IMR-90 (cell line): ENCODE data around the gene SURF1. TPM values are rescaled to one million over a fixed set of nuclear protein-coding genes. Genes with fewer than 3 reads are reported as not detected.

ENCODE experiments used
- ATAC-seq: fragments of 200-7000 bp; cut with Tn5 transposase; 2 replicates; pipeline ENCODE4 v1.9.1; 2020; ENCODE audit warnings: low read depth, mild to moderate bottlenecking, moderate library complexity
- BruUV-seq: library from RNA; stranded (reverse); fragments of 400-500 nt; replicated peaks from 2 replicates; lab custom pipeline; 2021; lab: Mats Ljungman, UMichigan
- CTCF ChIA-PET: fragments of 300-600 bp; formaldehyde crosslinking; extraction: SDS; loops from one replicate; lab custom pipeline; 2021; ENCODE audit warnings: antibody characterized with exemption; lab: Yijun Ruan, JAX
- POLR2A ChIA-PET: fragments of 300-600 bp; sonication (Branson Sonifier 250); formaldehyde crosslinking; loops from one replicate; lab custom pipeline; 2022; ENCODE audit warnings: antibody characterized with exemption; ENCODE audit not compliant: unreplicated experiment; lab: Charles Lee
- DNase-seq: peaks from one replicate; pipeline ENCODE4 v3.0.0; 2013
- H2AFZ ChIP-seq: replicated peaks from 2 replicates; pipeline ENCODE3; 2013; ENCODE audit warnings: low read length, mild to moderate bottlenecking; ENCODE audit not compliant: poor library complexity
- H2AK5ac ChIP-seq: 2 replicates; pipeline ENCODE4 v1.6.1; 2013; ENCODE audit warnings: low read depth, low read length, inconsistent platforms
- H2AK9ac ChIP-seq: replicated peaks from 2 replicates; pipeline ENCODE3; 2013; ENCODE audit warnings: mild to moderate bottlenecking, low read depth, low read length, moderate library complexity; ENCODE audit not compliant: poor library complexity
- H2BK120ac ChIP-seq: 2 replicates; pipeline ENCODE4 v1.6.1; 2013; ENCODE audit warnings: low read depth, low read length, inconsistent platforms
- H2BK15ac ChIP-seq: 3 replicates; pipeline ENCODE4 v1.6.1; 2013; ENCODE audit warnings: low read depth, low read length, inconsistent platforms
- H2BK20ac ChIP-seq: 2 replicates; pipeline ENCODE4 v1.6.1; 2013; ENCODE audit warnings: low read depth, mild to moderate bottlenecking, inconsistent platforms, low read length, moderate library complexity
- H2BK5ac ChIP-seq: 2 replicates; pipeline ENCODE4 v1.6.1; 2013; ENCODE audit warnings: mild to moderate bottlenecking, low read depth, low read length, inconsistent platforms; ENCODE audit not compliant: poor library complexity, severe bottlenecking
- H3K14ac ChIP-seq: replicated peaks from 2 replicates; pipeline ENCODE4 v1.6.1; 2013; ENCODE audit warnings: low read depth, low read length, inconsistent platforms
- H3K18ac ChIP-seq: 2 replicates; pipeline ENCODE4 v1.6.1; 2013; ENCODE audit warnings: low read depth, low read length, control low read depth
- H3K23ac ChIP-seq: 2 replicates; pipeline ENCODE4 v1.6.1; 2013; ENCODE audit warnings: low read depth, low read length, inconsistent platforms
- H3K27ac ChIP-seq: 2 replicates; pipeline ENCODE4 v1.5.1; 2013; ENCODE audit warnings: mild to moderate bottlenecking, control low read depth, low read length; ENCODE audit not compliant: insufficient read depth
- H3K27me3 ChIP-seq: 2 replicates; pipeline ENCODE4 v1.6.1; 2013; ENCODE audit warnings: low read length; ENCODE audit not compliant: control insufficient read depth, insufficient read depth
- H3K36me3 ChIP-seq: 2 replicates; pipeline ENCODE4 v1.6.1; 2013; ENCODE audit warnings: low read length, mixed read lengths; ENCODE audit not compliant: control insufficient read depth, insufficient read depth
- H3K4ac ChIP-seq: 2 replicates; pipeline ENCODE4 v1.6.1; 2013; ENCODE audit warnings: low read depth, low read length, inconsistent platforms
- H3K4me1 ChIP-seq: 2 replicates; pipeline ENCODE4 v1.6.1; 2013; ENCODE audit warnings: low read length, mixed read lengths; ENCODE audit not compliant: control insufficient read depth, insufficient read depth
- H3K4me2 ChIP-seq: 2 replicates; pipeline ENCODE4 v1.6.1; 2013; ENCODE audit warnings: low read depth, mild to moderate bottlenecking, control low read depth, low read length, moderate library complexity
- H3K4me3 ChIP-seq: 2 replicates; pipeline ENCODE4 v1.5.1; 2013; ENCODE audit warnings: low read depth, mild to moderate bottlenecking, control low read depth, low read length, moderate library complexity; ENCODE audit not compliant: insufficient read depth
- H3K56ac ChIP-seq: 2 replicates; pipeline ENCODE4 v1.6.1; 2013; ENCODE audit warnings: low read length, inconsistent platforms; ENCODE audit not compliant: insufficient read depth; ENCODE audit errors: extremely low read depth
- H3K79me1 ChIP-seq, 2 experiments: 2 replicates each; pipeline ENCODE4 v1.6.1; 2013; ENCODE audit warnings: low read length in 2 of 2, inconsistent platforms in 1 of 2, low read depth in 1 of 2
- H3K9ac ChIP-seq: 2 replicates; pipeline ENCODE4 v1.6.1; 2013; ENCODE audit warnings: low read depth, low read length, control low read depth
- H3K9me1 ChIP-seq: 2 replicates; pipeline ENCODE4 v1.6.1; 2013; ENCODE audit warnings: low read length, inconsistent platforms; ENCODE audit not compliant: insufficient read depth
- H3K9me3 ChIP-seq: 2 replicates; pipeline ENCODE4 v1.6.1; 2013; ENCODE audit warnings: low read length; ENCODE audit not compliant: control insufficient read depth, insufficient read depth
- H4K20me1 ChIP-seq: 2 replicates; pipeline ENCODE4 v1.6.1; 2013; ENCODE audit warnings: low read length, inconsistent platforms; ENCODE audit not compliant: insufficient read depth
- H4K5ac ChIP-seq: 2 replicates; pipeline ENCODE4 v1.6.1; 2013; ENCODE audit warnings: mild to moderate bottlenecking, low read depth, low read length, control low read depth
- H4K8ac ChIP-seq, 2 experiments: 2 replicates each; pipeline ENCODE4 v1.6.1; 2013; ENCODE audit warnings: low read depth in 2 of 2, low read length in 2 of 2, control low read depth in 1 of 2, inconsistent platforms in 1 of 2
- H4K91ac ChIP-seq: 2 replicates; pipeline ENCODE4 v1.6.1; 2013; ENCODE audit warnings: low read depth, low read length, inconsistent platforms; ENCODE audit not compliant: insufficient read depth
- BHLHE40 ChIP-seq: fragments of 150-350 bp; IDR thresholded peaks from 2 replicates; pipeline ENCODE4 v1.6.1; 2016; ENCODE audit warnings: mild to moderate bottlenecking, low read depth, low read length
- CEBPB ChIP-seq: IDR thresholded peaks from 2 replicates; pipeline ENCODE4 v1.6.1; 2012; ENCODE audit warnings: low read depth, low read length, improper control_type of control experiment
- CHD1 ChIP-seq: IDR thresholded peaks from 2 replicates; pipeline ENCODE4 v1.6.1; 2012; ENCODE audit warnings: low read depth, low read length, improper control_type of control experiment
- CTCF ChIP-seq: conservative IDR thresholded peaks from 2 replicates; pipeline ENCODE4 v1.5.1; 2012; ENCODE audit warnings: mild to moderate bottlenecking, low read depth, low read length, improper control_type of control experiment
- ELK1 ChIP-seq: fragments of 150-350 bp; IDR thresholded peaks from 2 replicates; pipeline ENCODE4 v1.6.1; 2016; ENCODE audit warnings: low read depth, mild to moderate bottlenecking, low read length, moderate library complexity, borderline replicate concordance
- FOS ChIP-seq: fragments of 150-350 bp; IDR thresholded peaks from 2 replicates; pipeline ENCODE4 v1.6.1; 2016; ENCODE audit warnings: low read depth, low read length
- MAFK ChIP-seq: IDR thresholded peaks from 2 replicates; pipeline ENCODE4 v1.6.1; 2012; ENCODE audit warnings: low read depth, low read length, improper control_type of control experiment
- MAZ ChIP-seq: IDR thresholded peaks from 2 replicates; pipeline ENCODE4 v1.6.1; 2012; ENCODE audit warnings: low read depth, mild to moderate bottlenecking, low read length, improper control_type of control experiment, moderate library complexity, borderline replicate concordance
- MXI1 ChIP-seq: IDR thresholded peaks from 2 replicates; pipeline ENCODE4 v1.6.1; 2012; ENCODE audit warnings: low read depth, mild to moderate bottlenecking, low read length, moderate library complexity, borderline replicate concordance
- NFE2L2 ChIP-seq: fragments of 150-350 bp; IDR thresholded peaks from 2 replicates; pipeline ENCODE4 v1.6.1; 2016; ENCODE audit warnings: low read depth, mild to moderate bottlenecking, low read length
- POLR2A ChIP-seq: IDR thresholded peaks from 2 replicates; pipeline ENCODE4 v1.6.1; 2012; ENCODE audit warnings: mild to moderate bottlenecking, low read depth, low read length
- RCOR1 ChIP-seq: IDR thresholded peaks from 2 replicates; pipeline ENCODE4 v1.6.1; 2012; ENCODE audit warnings: mild to moderate bottlenecking, low read length, improper control_type of control experiment; ENCODE audit not compliant: insufficient replicate concordance
- RFX5 ChIP-seq: IDR thresholded peaks from 2 replicates; pipeline ENCODE4 v1.8.0; 2012; ENCODE audit warnings: low read depth, mild to moderate bottlenecking, low read length, moderate library complexity
- SMC3 ChIP-seq: fragments of 150-350 bp; IDR thresholded peaks from 2 replicates; pipeline ENCODE4 v1.6.1; 2016; ENCODE audit warnings: low read depth, mild to moderate bottlenecking, antibody characterized with exemption, low read length, moderate library complexity
- USF2 ChIP-seq: fragments of 150-350 bp; IDR thresholded peaks from 2 replicates; pipeline ENCODE4 v1.6.1; 2017; ENCODE audit warnings: mild to moderate bottlenecking, antibody characterized with exemption, low read length, low read depth
- WGBS, 2 experiments: methylation state at CpG; one replicate each; pipeline versions ENCODE4 v1.1.5 to v1.1.7; 2013; ENCODE audit warnings: missing lambda C conversion rate in 2 of 2; ENCODE audit not compliant: insufficient read length in 1 of 2; ENCODE audit errors: extremely low coverage in 2 of 2; 5-methylcytosine and 5-hydroxymethylcytosine counted together
- dilution Hi-C: fragments of 300-500 bp; cut with HindIII; formaldehyde crosslinking; loops from one replicate; pipeline ENCODE4 v1.14.3; 2018; ENCODE audit warnings: low sequenced_read_pairs; ENCODE audit not compliant: unreplicated experiment
- in situ Hi-C: fragments of 300-500 bp; cut with MboI; formaldehyde crosslinking; loops from 3 replicates; pipeline ENCODE4 v1.14.3; 2019; ENCODE audit warnings: low sequenced_read_pairs, inconsistent platforms, mixed read lengths
- intact Hi-C: fragments of 100-400 bp; cut with micrococcal nuclease; formaldehyde crosslinking; loops from 2 replicates; pipeline ENCODE4 v1.10.0; 2022
- polyA plus RNA-seq, 3 experiments: library from polyadenylated mRNA; depleted of rRNA; stranded (reverse); fragments of >200 nt; gene quantifications; 2 replicates each; pipeline ENCODE4 v1.2.3, GENCODE V29; 2012; ENCODE audit warnings: low replicate concordance in 1 of 3
- total RNA-seq: library from RNA; depleted of rRNA; stranded (reverse); fragments of >200 nt; gene quantifications from 2 replicates; pipeline ENCODE4 v1.2.3, GENCODE V29; 2012

SURF1 gene
- total and polyA plus RNA-seq, 2 of the 4 experiments (the other 2 are of a cell fraction): 15.1 to 24.5 TPM

- Histone ChIP-seq H3K4me3 (no peak overlapping the region), H2BK15ac (no peak overlapping the region), H3K36me3 (peaks cover 64% of the 10 kb centered on the region)
These were observed 12.2 kb downstream of the SURF1 start for GRCh38 chr9:133344071-133344470.

More at GRCh38 chr9:133344071-133344470, 12.2 kb downstream of the SURF1 start:
- ATAC-seq: no peak
- in situ Hi-C loops (no loop called here), dilution Hi-C loops (no loop called here), intact Hi-C loops (no loop called here)
- DNase-seq: no peak
- no peak overlapping the region for H3K4ac ChIP-seq
- ChIA-PET POLR2A (no interaction called here), CTCF (no interaction called here)
- no peak overlapping the region for H3K27ac ChIP-seq
- 97% methylated on average over 11 of the region's 19 CpGs; no CpG with 5 or more reads in 1 of the 2 experiments for WGBS, 2 experiments
- no peak overlapping the region for H4K8ac ChIP-seq
- no peak overlapping the region for H4K91ac ChIP-seq
- BruUV-seq: no TSS peak
- H2AK9ac ChIP-seq: no peak overlapping the region
- H2AK5ac ChIP-seq: no peak overlapping the region
- H3K14ac ChIP-seq: no peak overlapping the region
- H4K20me1 ChIP-seq: peaks cover 18% of the 10 kb centered on the region
- no peak overlapping the region for H3K4me2 ChIP-seq
- H3K9me3 ChIP-seq: no peaks in the 10 kb centered on the region
- peaks cover 8% of the 10 kb centered on the region for H3K4me1 ChIP-seq
- TF ChIP-seq CTCF: no peak
- no peak for TF ChIP-seq MAFK
- no peak for TF ChIP-seq BHLHE40
- TF ChIP-seq RFX5: no peak
- TF ChIP-seq ELK1: no peak
- TF ChIP-seq POLR2A: no peak
- no peak for TF ChIP-seq CHD1
- TF ChIP-seq CEBPB: no peak
- TF ChIP-seq RCOR1: no peak
- TF ChIP-seq MXI1: no peak
- TF ChIP-seq FOS: no peak
- no peak for TF ChIP-seq MAZ
- TF ChIP-seq NFE2L2: no peak
- TF ChIP-seq USF2: no peak
- no peak for TF ChIP-seq SMC3
- no peak overlapping the region for H2BK5ac ChIP-seq
- H2AFZ ChIP-seq: no peak overlapping the region
- H4K5ac ChIP-seq: no peak overlapping the region
- no peak overlapping the region for H2BK120ac ChIP-seq
- peaks cover 17 to 52% of the 10 kb centered on the region in 2 experiments; a peak in 3 of 4 replicates for H3K79me1 ChIP-seq
- no peak overlapping the region for H3K18ac ChIP-seq
- peaks cover 3% of the 10 kb centered on the region; the same call in 1 of the 2 replicates for H3K9me1 ChIP-seq
- H2BK20ac ChIP-seq: no peak overlapping the region
- H3K9ac ChIP-seq: no peak overlapping the region
- no peak overlapping the region for H3K23ac ChIP-seq
- H3K56ac ChIP-seq: no peak overlapping the region
- H3K27me3 ChIP-seq: no peaks in the 10 kb centered on the region
